GM18873 (cell line): Measurements from ENCODE around the gene GDI1.

Experiments
- ATAC-seq: cut with Tn5 transposase; IDR thresholded peaks from one replicate; pipeline ENCODE4 v1.9.1; 2021; ENCODE audit warnings: mild to moderate bottlenecking, moderate library complexity, moderate number of reproducible peaks; ENCODE audit not compliant: unreplicated experiment, low FRiP score

Gene GDI1

GRCh38 chrX:154408659-154409221, 28.2 kb upstream of the GDI1 start:
- no peak for ATAC-seq

GRCh38 chrX:154409222-154409871, 27.6 kb upstream of the GDI1 start, which contains the start of gene DNASE1L1:
DNASE1L1 (minus strand) TSS chrX:154409254; CDS start chrX:154405568, 3,686 bp downstream.
- ATAC-seq: no peak

GRCh38 chrX:154411981-154412340, 25.0 kb upstream of the GDI1 start:
- no peak for ATAC-seq

GRCh38 chrX:154412468-154412867, 24.5 kb upstream of the GDI1 start:
- no peak for ATAC-seq

- ATAC-seq: no peak
Observed at GRCh38 chrX:154413142-154413541, 23.8 kb upstream of the GDI1 start.

- ATAC-seq: no peak
Observed at GRCh38 chrX:154417157-154417556, 19.8 kb upstream of the GDI1 start.

GRCh38 chrX:154419189-154419588, 17.8 kb upstream of the GDI1 start:
- ATAC-seq: no peak

- ATAC-seq: no peak
Observed at GRCh38 chrX:154419688-154420401, 17.1 kb upstream of the GDI1 start.

- no peak for ATAC-seq
Observed at GRCh38 chrX:154420402-154420756, 16.6 kb upstream of the GDI1 start.

- ATAC-seq: no peak
Observed at GRCh38 chrX:154426916-154427770, 9.8 kb upstream of the GDI1 start.

GRCh38 chrX:154428176-154429171, 8.5 kb upstream of the GDI1 start, which contains the start of gene ATP6AP1:
ATP6AP1 (plus strand) TSS chrX:154428677; CDS start chrX:154428693, 16 bp downstream.
- ATAC-seq: peak; percentile 87

- no peak for ATAC-seq
Observed at GRCh38 chrX:154429711-154430110, 7.2 kb upstream of the GDI1 start.

GRCh38 chrX:154430479-154430878, 6.5 kb upstream of the GDI1 start:
- no peak for ATAC-seq

GRCh38 chrX:154430916-154431315, 6.0 kb upstream of the GDI1 start:
- no peak for ATAC-seq

- no peak for ATAC-seq
Observed at GRCh38 chrX:154431341-154431740, 5.6 kb upstream of the GDI1 start.

GRCh38 chrX:154432210-154432609, 4.7 kb upstream of the GDI1 start:
- ATAC-seq: no peak

GRCh38 chrX:154433605-154434004, 3.3 kb upstream of the GDI1 start:
- no peak for ATAC-seq

- ATAC-seq: no peak
Observed at GRCh38 chrX:154434394-154435168, 2.4 kb upstream of the GDI1 start.

GRCh38 chrX:154435171-154435733, 1.7 kb upstream of the GDI1 start:
- ATAC-seq: no peak
